ENCODE data around the gene PAX7.

PAX7 gene

GRCh38 chr1:18666317-18666920 lies 35.8 kb downstream of the PAX7 start:
- DNase-seq (ENCODE audit: low read depth in 1 of 2, low spot score in 1 of 2) = no peak
- TF ChIP-seq CTCF (IDR thresholded peaks at IDR 0.05; ENCODE audit: insufficient read depth, low read length) (no peak), GABPA (IDR thresholded peaks at IDR 0.05; ENCODE audit: low read depth) (no peak), REST (IDR thresholded peaks at IDR 0.05; ENCODE audit: insufficient replicate concordance, low read depth) (no peak), POLR2AphosphoS5 (IDR thresholded peaks at IDR 0.05; ENCODE audit: low read depth) (no peak), SPI1 (IDR thresholded peaks at IDR 0.05; ENCODE audit: borderline replicate concordance, low read depth) (no peak)
- Histone ChIP-seq H3K27me3 (ENCODE audit: insufficient read depth, poor library complexity, severe bottlenecking) (peaks cover 2% of the 10 kb centered on the region), H3K4me3 (replicated peaks; ENCODE audit: insufficient read depth, low read length) (no peak overlapping the region), H3K27ac (replicated peaks) (no peak overlapping the region)

- Histone ChIP-seq H3K27ac (replicated peaks) (no peak overlapping the region), H3K4me3 (replicated peaks; ENCODE audit: insufficient read depth, low read length) (no peak overlapping the region), H3K27me3 (ENCODE audit: insufficient read depth, poor library complexity, severe bottlenecking) (peaks cover 2% of the 10 kb centered on the region)
- DNase-seq (ENCODE audit: low read depth in 1 of 2, low spot score in 1 of 2) = no peak
- TF ChIP-seq GABPA (IDR thresholded peaks at IDR 0.05; ENCODE audit: low read depth) = no peak
- TF ChIP-seq SPI1 (IDR thresholded peaks at IDR 0.05; ENCODE audit: borderline replicate concordance, low read depth) = no peak
- no peak for TF ChIP-seq POLR2AphosphoS5 (IDR thresholded peaks at IDR 0.05; ENCODE audit: low read depth)
- no peak for TF ChIP-seq REST (IDR thresholded peaks at IDR 0.05; ENCODE audit: insufficient replicate concordance, low read depth)
- no peak for TF ChIP-seq CTCF (IDR thresholded peaks at IDR 0.05; ENCODE audit: insufficient read depth, low read length)
Measured at GRCh38 chr1:18667333-18667732, 36.7 kb downstream of the PAX7 start.

GRCh38 chr1:18668046-18668445 lies 37.4 kb downstream of the PAX7 start:
- H3K27me3 ChIP-seq (ENCODE audit: insufficient read depth, poor library complexity, severe bottlenecking) = peaks cover 2% of the 10 kb centered on the region
- TF ChIP-seq GABPA (IDR thresholded peaks at IDR 0.05; ENCODE audit: low read depth) (no peak), CTCF (IDR thresholded peaks at IDR 0.05; ENCODE audit: insufficient read depth, low read length) (no peak), POLR2AphosphoS5 (IDR thresholded peaks at IDR 0.05; ENCODE audit: low read depth) (no peak), SPI1 (IDR thresholded peaks at IDR 0.05; ENCODE audit: borderline replicate concordance, low read depth) (no peak), REST (IDR thresholded peaks at IDR 0.05; ENCODE audit: insufficient replicate concordance, low read depth) (no peak)
- H3K27ac ChIP-seq (replicated peaks) = no peak overlapping the region
- no peak for DNase-seq (ENCODE audit: low read depth in 1 of 2, low spot score in 1 of 2)
- no peak overlapping the region for H3K4me3 ChIP-seq (replicated peaks; ENCODE audit: insufficient read depth, low read length)

Measured in HL-60 (cell line).